HepG2 (cell line): ENCODE measurements around the gene IGF2. TPM values are rescaled to one million over a fixed set of nuclear protein-coding genes. Genes with fewer than 3 reads are reported as not detected.

Experiments used
- ASH2L ChIP-seq: fragments of 300-600, 200-600 bp; sonication (generic); IDR thresholded peaks from 2 replicates; pipeline ENCODE4 v1.7.0; 2017; ENCODE audit warnings: low read depth, mild to moderate bottlenecking, moderate library complexity, mixed read lengths, low read length; ENCODE audit not compliant: insufficient read length
- CREB1 ChIP-seq, 2 experiments: fragments of 450-650 bp in 1 of 2; IDR thresholded peaks; 2 replicates each; pipeline ENCODE4 v1.6.1; 2016 to 2017; ENCODE audit warnings: control low read depth in 1 of 2, mild to moderate bottlenecking in 1 of 2, missing compliant biosample characterization in 1 of 2, missing genetic modification characterization in 1 of 2
- CSRNP1 ChIP-seq: sonication (generic); formaldehyde crosslinking; IDR thresholded peaks from 2 replicates; pipeline ENCODE4 v1.8.1; 2023; ENCODE audit warnings: mild to moderate bottlenecking, missing genetic modification reagents
- GTF3A ChIP-seq: sonication (generic); formaldehyde crosslinking; conservative IDR thresholded peaks from 2 replicates; pipeline ENCODE4 v1.4.0; 2020; ENCODE audit warnings: mild to moderate bottlenecking, missing genetic modification reagents
- MED1 ChIP-seq: sonication (generic); formaldehyde crosslinking; IDR thresholded peaks from 2 replicates; pipeline ENCODE4 v1.4.0; 2020; ENCODE audit warnings: missing genetic modification reagents
- MED8 ChIP-seq: sonication (generic); formaldehyde crosslinking; IDR thresholded peaks from 2 replicates; pipeline ENCODE4 v1.8.1; 2023; ENCODE audit warnings: mild to moderate bottlenecking, missing genetic modification reagents; ENCODE audit not compliant: insufficient replicate concordance
- NR2F6 ChIP-seq, 2 experiments: IDR thresholded peaks; 2 replicates each; pipeline ENCODE4 v1.6.1; 2016; ENCODE audit warnings: antibody characterized with exemption in 1 of 2, mild to moderate bottlenecking in 1 of 2
- ONECUT2 ChIP-seq: sonication (generic); formaldehyde crosslinking; IDR thresholded peaks from 2 replicates; pipeline ENCODE4 v1.4.0; 2020; ENCODE audit warnings: missing genetic modification reagents
- PAXIP1 ChIP-seq: sonication (generic); formaldehyde crosslinking; conservative IDR thresholded peaks from 2 replicates; pipeline ENCODE4 v1.4.0; 2020; ENCODE audit warnings: mild to moderate bottlenecking, missing genetic modification reagents, moderate library complexity
- PBX2 ChIP-seq: IDR thresholded peaks from 2 replicates; pipeline ENCODE4 v1.6.1; 2016; ENCODE audit warnings: control low read depth
- SMAD3 ChIP-seq: sonication (generic); formaldehyde crosslinking; IDR thresholded peaks from 2 replicates; pipeline ENCODE4 v1.4.0; 2020; ENCODE audit warnings: missing genetic modification reagents
- SSRP1 ChIP-seq: IDR thresholded peaks from 2 replicates; pipeline ENCODE4 v1.6.1; 2016; ENCODE audit warnings: control low read depth
- TFE3 ChIP-seq: IDR thresholded peaks from 2 replicates; pipeline ENCODE4 v1.6.1; 2016
- ZBTB43 ChIP-seq: sonication (generic); formaldehyde crosslinking; conservative IDR thresholded peaks from 2 replicates; pipeline ENCODE4 v1.4.0; 2020; ENCODE audit warnings: missing genetic modification reagents
- ZFP90 ChIP-seq: sonication (generic); formaldehyde crosslinking; IDR thresholded peaks from 2 replicates; pipeline ENCODE4 v1.8.0; 2022; ENCODE audit warnings: missing genetic modification reagents, mild to moderate bottlenecking, inconsistent platforms, borderline replicate concordance
- ZNF441 ChIP-seq: sonication (generic); formaldehyde crosslinking; IDR thresholded peaks from 2 replicates; pipeline ENCODE4 v1.7.0; 2021; ENCODE audit warnings: missing genetic modification reagents, borderline replicate concordance
- ZNF460 ChIP-seq: sonication (generic); formaldehyde crosslinking; IDR thresholded peaks from 2 replicates; pipeline ENCODE4 v1.5.1; 2020; ENCODE audit warnings: missing genetic modification reagents, mild to moderate bottlenecking, borderline replicate concordance
- ZNF572 ChIP-seq: sonication (generic); formaldehyde crosslinking; IDR thresholded peaks from 2 replicates; pipeline ENCODE4 v1.5.1; 2020; ENCODE audit warnings: mild to moderate bottlenecking, missing genetic modification reagents
- ZNF782 ChIP-seq: sonication (generic); formaldehyde crosslinking; IDR thresholded peaks from 2 replicates; pipeline ENCODE4 v1.4.0; 2020; ENCODE audit warnings: missing genetic modification reagents, mild to moderate bottlenecking, borderline replicate concordance
- polyA plus RNA-seq, 8 experiments: library from polyadenylated mRNA; depleted of rRNA in 3 of 8; stranded (reverse) in 7 of 8; unstranded in 1 of 8; fragments of >200 nt; fragmentation: Illumina TruSeq in 4 of 8; extraction: Trizol in 4 of 8; gene quantifications; 2 replicates each; pipeline versions ENCODE4 v1.2.1 to v1.2.3, GENCODE V29; 2011 to 2016; ENCODE audit warnings: low read depth in 4 of 8, missing spikeins in 1 of 8, mixed read lengths in 1 of 8; ENCODE audit not compliant: insufficient read depth in 1 of 8
- total RNA-seq, 5 experiments: library from RNA; depleted of rRNA; stranded (reverse); fragments of >200 nt; fragmentation: Illumina TruSeq; extraction: Trizol; gene quantifications; 2 replicates each; pipeline ENCODE4 v1.2.3, GENCODE V29; 2016; ENCODE audit warnings: low read depth in 1 of 5

The IGF2 gene
- total and polyA plus RNA-seq, 2 of the 13 experiments (the other 11 are each of a cell fraction or from before 2014, with no cell fraction given) = 79.1 to 254 TPM

- no peak for TF ChIP-seq PBX2 (CRISPR knock-in tag)
- no peak for TF ChIP-seq SMAD3
- TF ChIP-seq MED1 (CRISPR knock-in tag) = peak; percentile 24
- peak; percentile 74 for TF ChIP-seq SSRP1 (CRISPR knock-in tag)
- TF ChIP-seq ASH2L = no peak
- 0 out of 2 replicates have a peak, but pooled peaks have one; percentile 14 for TF ChIP-seq PAXIP1 (CRISPR knock-in tag)
- TF ChIP-seq CSRNP1 (CRISPR knock-in tag) = 0 out of 2 replicates have a peak, but pooled peaks have one; percentile 78
- peak; percentile 25 for TF ChIP-seq ZNF441 (CRISPR knock-in tag)
- TF ChIP-seq TFE3 = no peak; the same call in 1 of the 2 replicates
- no peak; the same call in 1 of the 2 replicates for TF ChIP-seq ZNF460 (CRISPR knock-in tag)
- no peak for TF ChIP-seq MED8 (CRISPR knock-in tag)
- no peak for TF ChIP-seq ZNF782 (CRISPR knock-in tag)
- TF ChIP-seq GTF3A = no peak
- 0 out of 2 replicates have a peak, but pooled peaks have one; percentile 8 for TF ChIP-seq ONECUT2 (CRISPR knock-in tag)
- TF ChIP-seq CREB1 (IDR thresholded peaks at IDR 0.05) = no peak
- peak; percentile 51 for TF ChIP-seq CREB1 (CRISPR knock-in tag; IDR thresholded peaks at IDR 0.05)
- no peak; the same call in 1 of the 2 replicates for TF ChIP-seq ZFP90 (CRISPR knock-in tag)
- TF ChIP-seq ZNF572 (CRISPR knock-in tag) = peak; percentile 32; the same call in 1 of the 2 replicates
- peak; percentile 33 for TF ChIP-seq NR2F6 (IDR thresholded peaks at IDR 0.05)
- no peak for TF ChIP-seq NR2F6 (CRISPR knock-in tag; IDR thresholded peaks at IDR 0.05)
- no peak for TF ChIP-seq ZBTB43
These were observed 10.5 kb downstream of the IGF2 start (continued) for GRCh38 chr11:2128511-2129307.
